ENCODE data around the gene INF2. TPM values are rescaled to one million over a fixed set of nuclear protein-coding genes. Genes with fewer than 3 reads are reported as not detected.

Gene INF2
- total RNA-seq, 1 experiment from 2014 or later: 70.8 TPM

DNA sequence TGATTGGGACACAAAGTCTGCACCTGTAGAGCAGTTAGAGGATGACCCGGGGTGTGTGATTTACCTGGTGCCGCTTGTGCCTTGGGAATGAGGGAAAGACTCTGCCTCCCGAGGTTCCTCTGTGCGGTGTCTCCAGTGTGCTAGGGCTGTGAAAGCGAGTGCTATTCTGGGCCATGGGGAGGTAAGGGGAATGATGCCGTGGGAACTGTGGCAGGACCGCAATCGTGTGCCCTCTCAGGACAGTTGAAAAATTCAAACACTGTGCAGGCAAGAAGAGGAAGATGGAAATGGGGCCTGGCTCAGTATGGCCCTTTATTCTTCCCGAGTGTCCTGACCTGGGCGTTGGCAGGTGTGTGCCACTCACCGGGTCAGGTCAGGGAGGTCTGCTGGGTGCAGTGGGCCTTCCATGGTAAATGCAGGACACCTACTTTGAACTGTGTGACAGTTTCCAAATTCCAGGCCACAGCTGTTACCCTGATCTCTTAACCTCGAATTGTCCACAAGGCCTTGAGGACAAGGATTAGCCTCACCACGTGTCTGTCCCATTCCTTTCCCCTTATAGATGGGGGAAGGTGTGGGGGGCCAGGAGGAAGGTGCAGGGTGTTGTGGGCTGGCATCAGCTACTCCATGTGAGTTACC, 64.9 kb downstream of the INF2 start:
- H3K4me1 ChIP-seq: peaks cover 24% of the 10 kb centered on the region
- intact Hi-C loops (cut with micrococcal nuclease; ENCODE audit: unreplicated experiment): no loop called here
- Mint-ChIP-seq H3K9me3 (ENCODE audit: unreplicated experiment) (no peaks in the 10 kb centered on the region), H3K27ac (ENCODE audit: unreplicated experiment) (peak overlapping the region; percentile 93), H3K4me3 (ENCODE audit: unreplicated experiment) (peak overlapping the region; percentile 90), H3K36me3 (ENCODE audit: insufficient read depth, unreplicated experiment) (peaks cover 63% of the 10 kb centered on the region), H3K4me1 (ENCODE audit: low read depth, unreplicated experiment) (peaks cover 14% of the 10 kb centered on the region), H3K27me3 (ENCODE audit: insufficient read depth, unreplicated experiment) (no peaks in the 10 kb centered on the region)
- no TSS peak for BruUV-seq (replicated peaks)
- no peak for DNase-seq
- peaks cover 3% of the 10 kb centered on the region; the same call in 1 of the 2 replicates for H3K36me3 ChIP-seq (ENCODE audit: control insufficient read depth, insufficient read depth, low read length)
- ChIA-PET POLR2A (interaction anchor here (2.1 kb wide), 1 partner anchor 66 kb away, joined by 11 read pairs; no protein-coding TSS in a partner anchor), CTCF (interaction anchor here (0.6 to 0.8 kb wide), 2 partner anchors 14 to 72 kb away, joined by 3 to 4 read pairs; no protein-coding TSS in a partner anchor)
- TF ChIP-seq, protein P1, sequence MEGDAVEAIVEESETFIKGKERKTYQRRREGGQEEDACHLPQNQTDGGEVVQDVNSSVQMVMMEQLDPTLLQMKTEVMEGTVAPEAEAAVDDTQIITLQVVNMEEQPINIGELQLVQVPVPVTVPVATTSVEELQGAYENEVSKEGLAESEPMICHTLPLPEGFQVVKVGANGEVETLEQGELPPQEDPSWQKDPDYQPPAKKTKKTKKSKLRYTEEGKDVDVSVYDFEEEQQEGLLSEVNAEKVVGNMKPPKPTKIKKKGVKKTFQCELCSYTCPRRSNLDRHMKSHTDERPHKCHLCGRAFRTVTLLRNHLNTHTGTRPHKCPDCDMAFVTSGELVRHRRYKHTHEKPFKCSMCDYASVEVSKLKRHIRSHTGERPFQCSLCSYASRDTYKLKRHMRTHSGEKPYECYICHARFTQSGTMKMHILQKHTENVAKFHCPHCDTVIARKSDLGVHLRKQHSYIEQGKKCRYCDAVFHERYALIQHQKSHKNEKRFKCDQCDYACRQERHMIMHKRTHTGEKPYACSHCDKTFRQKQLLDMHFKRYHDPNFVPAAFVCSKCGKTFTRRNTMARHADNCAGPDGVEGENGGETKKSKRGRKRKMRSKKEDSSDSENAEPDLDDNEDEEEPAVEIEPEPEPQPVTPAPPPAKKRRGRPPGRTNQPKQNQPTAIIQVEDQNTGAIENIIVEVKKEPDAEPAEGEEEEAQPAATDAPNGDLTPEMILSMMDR (IDR thresholded peaks at IDR 0.05; ENCODE audit: insufficient read depth in 1 of 2, low read depth in 1 of 2, low read length in 1 of 2, severe bottlenecking in 1 of 2, unreplicated experiment in 1 of 2): no peak
- H3K9me3 ChIP-seq: no peaks in the 10 kb centered on the region
- H3K4me3 ChIP-seq (ENCODE audit: low read depth, low read length): peak overlapping the region; percentile 83
- H3K27me3 ChIP-seq (replicated peaks; ENCODE audit: control insufficient read depth, insufficient read depth, low read length): no peaks in the 10 kb centered on the region

DNA sequence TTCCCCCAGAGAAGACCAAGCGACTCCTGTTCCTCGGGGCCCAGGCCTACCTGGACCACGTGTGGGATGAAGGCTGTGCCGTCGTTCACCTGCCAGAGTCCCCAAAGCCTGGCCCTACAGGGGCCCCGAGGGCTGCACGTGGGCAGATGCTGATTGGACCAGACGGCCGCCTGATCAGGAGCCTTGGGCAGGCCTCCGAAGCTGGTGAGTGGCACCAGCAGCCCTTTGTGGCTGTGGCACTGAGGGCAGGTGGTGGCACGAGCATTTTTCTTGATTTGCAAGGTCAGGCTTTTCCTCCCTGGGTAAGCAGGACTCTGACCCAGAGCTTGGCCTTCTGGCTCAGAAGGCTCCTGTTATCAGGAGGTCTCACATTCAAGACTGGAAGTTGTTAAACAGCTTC, 66.2 kb downstream of the INF2 start:
- Histone ChIP-seq H3K4me1 (peaks cover 16% of the 10 kb centered on the region), H3K27me3 (replicated peaks; ENCODE audit: control insufficient read depth, insufficient read depth, low read length) (no peaks in the 10 kb centered on the region), H3K36me3 (ENCODE audit: control insufficient read depth, insufficient read depth, low read length) (peaks cover 3% of the 10 kb centered on the region; the same call in 1 of the 2 replicates), H3K9me3 (no peaks in the 10 kb centered on the region), H3K4me3 (ENCODE audit: low read depth, low read length) (no peak overlapping the region)
- peaks cover 72% of the 10 kb centered on the region for H3K36me3 Mint-ChIP-seq (ENCODE audit: insufficient read depth, unreplicated experiment)
- H3K9me3 Mint-ChIP-seq (ENCODE audit: unreplicated experiment): no peaks in the 10 kb centered on the region
- no peak overlapping the region for H3K27ac Mint-ChIP-seq (ENCODE audit: unreplicated experiment)
- peaks cover 12% of the 10 kb centered on the region for H3K4me1 Mint-ChIP-seq (ENCODE audit: low read depth, unreplicated experiment)
- no peaks in the 10 kb centered on the region for H3K27me3 Mint-ChIP-seq (ENCODE audit: insufficient read depth, unreplicated experiment)
- intact Hi-C loops (cut with micrococcal nuclease; ENCODE audit: unreplicated experiment): no loop called here
- DNase-seq: no peak
- TF ChIP-seq, protein P1 (IDR thresholded peaks at IDR 0.05; ENCODE audit: insufficient read depth in 1 of 2, low read depth in 1 of 2, low read length in 1 of 2, severe bottlenecking in 1 of 2, unreplicated experiment in 1 of 2): no peak
- CTCF ChIA-PET: no interaction called here
- POLR2A ChIA-PET: no interaction called here
- no TSS peak for BruUV-seq (replicated peaks)
- no peak overlapping the region for H3K4me3 Mint-ChIP-seq (ENCODE audit: unreplicated experiment)

DNA sequence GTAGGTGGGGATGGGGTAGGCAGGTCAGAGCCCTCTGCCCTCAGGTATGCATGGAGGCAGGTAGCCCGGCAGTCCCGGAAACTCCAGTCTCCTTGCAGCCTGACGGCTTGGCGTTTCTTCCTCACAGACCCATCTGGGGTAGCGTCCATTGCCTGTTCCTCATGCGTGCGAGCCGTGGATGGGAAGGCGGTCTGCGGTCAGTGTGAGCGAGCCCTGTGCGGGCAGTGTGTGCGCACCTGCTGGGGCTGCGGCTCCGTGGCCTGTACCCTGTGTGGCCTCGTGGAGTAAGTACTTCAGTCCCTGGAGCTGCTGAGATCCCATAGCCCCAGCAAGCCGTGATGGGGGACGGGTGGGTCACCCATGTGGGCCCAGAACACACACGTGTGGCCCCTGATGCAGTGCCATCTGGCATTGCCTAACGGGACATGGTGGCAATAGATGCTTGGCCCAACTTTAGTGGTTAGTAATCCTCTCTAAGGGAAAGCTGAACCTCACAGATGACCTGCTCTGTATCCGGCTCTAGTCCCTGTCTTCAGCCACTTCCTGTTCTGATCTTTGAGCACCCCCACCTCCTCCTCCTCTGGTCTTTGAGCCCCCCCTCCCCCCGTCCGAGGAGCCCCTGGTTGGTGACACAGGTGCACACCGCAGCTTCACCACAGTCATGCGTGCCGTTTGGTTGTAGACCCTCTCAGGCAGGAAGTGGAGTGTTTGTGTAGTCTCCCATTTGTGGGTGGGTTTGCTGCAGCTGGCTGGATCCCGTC, 67.2 kb downstream of the INF2 start:
- CTCF ChIA-PET: no interaction called here
- H3K36me3 ChIP-seq (ENCODE audit: control insufficient read depth, insufficient read depth, low read length): peaks cover 3% of the 10 kb centered on the region; the same call in 1 of the 2 replicates
- H3K4me3 Mint-ChIP-seq (ENCODE audit: unreplicated experiment): no peak overlapping the region

More for the DNA sequence above, 67.2 kb downstream of the INF2 start:
- H3K4me3 ChIP-seq (ENCODE audit: low read depth, low read length): no peak overlapping the region
- H3K36me3 Mint-ChIP-seq (ENCODE audit: insufficient read depth, unreplicated experiment): peaks cover 82% of the 10 kb centered on the region
- no peaks in the 10 kb centered on the region for H3K9me3 ChIP-seq
- peaks cover 12% of the 10 kb centered on the region for H3K4me1 Mint-ChIP-seq (ENCODE audit: low read depth, unreplicated experiment)
- POLR2A ChIA-PET: no interaction called here
- no peaks in the 10 kb centered on the region for H3K27me3 ChIP-seq (replicated peaks; ENCODE audit: control insufficient read depth, insufficient read depth, low read length)
- BruUV-seq (replicated peaks): no TSS peak
- DNase-seq: no peak
- peaks cover 16% of the 10 kb centered on the region for H3K4me1 ChIP-seq
- no peaks in the 10 kb centered on the region for H3K27me3 Mint-ChIP-seq (ENCODE audit: insufficient read depth, unreplicated experiment)
- TF ChIP-seq, protein P1 (IDR thresholded peaks at IDR 0.05; ENCODE audit: insufficient read depth in 1 of 2, low read depth in 1 of 2, low read length in 1 of 2, severe bottlenecking in 1 of 2, unreplicated experiment in 1 of 2): no peak
- no peak overlapping the region for H3K27ac Mint-ChIP-seq (ENCODE audit: unreplicated experiment)
- intact Hi-C loops (cut with micrococcal nuclease; ENCODE audit: unreplicated experiment): no loop called here
- H3K9me3 Mint-ChIP-seq (ENCODE audit: unreplicated experiment): no peaks in the 10 kb centered on the region
